NCI-H1105 treated with DMSO at 0.1 percent for 48 hours (cell line): ENCODE results near the gene GPX4.
"Not testable (repeated sequence)": the region's sequence is repeated elsewhere in the genome, so short reads cannot be mapped to it uniquely, and the experiment has no call there.

Experiments used
- DNase-seq: peaks from one replicate; lab custom pipeline; 2025; lab: John Stamatoyannopoulos, UW

Gene GPX4

GRCh38 chr19:1113986-1114483 lies 10.2 kb downstream of the GPX4 start:
- no peak for DNase-seq

DNA sequence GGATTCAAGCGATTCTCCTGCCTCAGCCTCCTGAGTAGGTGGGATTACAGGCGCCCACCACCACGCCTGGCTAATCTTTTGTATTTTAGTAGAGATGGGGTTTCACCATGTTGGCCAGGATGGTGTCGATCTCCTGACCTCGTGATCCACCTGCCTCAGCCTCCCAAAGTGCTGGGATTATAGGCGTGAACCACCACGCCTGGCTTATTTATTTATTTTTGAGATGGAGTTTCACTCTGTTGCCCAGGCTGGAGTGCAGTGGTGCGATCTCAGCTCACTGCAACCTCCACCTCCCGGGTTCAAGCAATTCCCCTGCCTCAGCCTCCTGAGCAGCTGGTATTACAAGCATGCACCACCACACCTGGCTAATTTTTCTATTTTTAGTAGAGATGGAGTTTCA lies 10.9 kb downstream of the GPX4 start:
- DNase-seq = not testable (repeated sequence)

- no peak for DNase-seq
Measured at GRCh38 chr19:1115646-1116420, 12.0 kb downstream of the GPX4 start.

GRCh38 chr19:1116726-1117581 lies 13.2 kb downstream of the GPX4 start:
- no peak for DNase-seq

DNA sequence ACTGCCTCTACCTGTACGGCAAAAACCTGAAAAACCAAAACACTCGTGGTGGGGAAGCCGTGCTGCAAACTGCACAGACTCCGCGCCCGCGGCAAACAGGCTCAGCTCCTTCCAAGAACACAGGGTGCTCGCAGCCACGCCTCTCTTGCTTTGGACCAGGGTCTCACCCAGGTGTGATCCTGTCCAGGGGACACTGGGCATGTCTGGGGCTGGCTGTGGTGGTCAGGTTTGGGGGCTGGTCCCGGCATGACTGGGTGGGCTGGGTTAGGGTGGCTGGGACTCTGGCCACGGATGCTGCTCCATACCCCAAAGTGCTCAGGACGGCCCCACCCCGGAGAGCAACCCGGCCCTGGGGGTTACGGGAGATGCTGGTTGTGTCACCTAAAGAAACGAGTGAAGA lies 13.9 kb downstream of the GPX4 start:
- no peak for DNase-seq

DNA sequence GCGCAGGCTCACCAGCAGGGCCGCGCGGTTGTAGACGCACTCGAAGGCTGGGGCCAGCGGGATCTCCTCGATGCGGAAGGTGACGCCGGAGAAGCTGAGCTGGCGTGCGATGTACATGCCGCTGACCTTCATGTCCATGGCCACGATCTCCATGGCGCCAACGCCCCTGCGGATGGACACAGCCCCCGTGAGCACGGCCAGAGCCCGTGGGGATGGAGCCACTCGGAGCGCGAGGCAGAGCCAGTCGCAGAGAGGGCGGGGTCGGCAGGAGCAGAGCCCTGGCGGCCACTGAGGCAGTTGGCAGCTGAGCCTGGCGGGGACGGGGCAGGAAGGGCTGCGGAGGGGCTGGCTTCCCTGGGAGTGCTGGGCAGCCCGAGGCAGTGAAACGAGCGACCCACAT lies 15.2 kb downstream of the GPX4 start:
- no peak for DNase-seq

- DNase-seq = no peak
Measured at GRCh38 chr19:1119475-1120217, 15.9 kb downstream of the GPX4 start.

GRCh38 chr19:1121395-1121794 lies 17.6 kb downstream of the GPX4 start:
- DNase-seq = no peak

DNA sequence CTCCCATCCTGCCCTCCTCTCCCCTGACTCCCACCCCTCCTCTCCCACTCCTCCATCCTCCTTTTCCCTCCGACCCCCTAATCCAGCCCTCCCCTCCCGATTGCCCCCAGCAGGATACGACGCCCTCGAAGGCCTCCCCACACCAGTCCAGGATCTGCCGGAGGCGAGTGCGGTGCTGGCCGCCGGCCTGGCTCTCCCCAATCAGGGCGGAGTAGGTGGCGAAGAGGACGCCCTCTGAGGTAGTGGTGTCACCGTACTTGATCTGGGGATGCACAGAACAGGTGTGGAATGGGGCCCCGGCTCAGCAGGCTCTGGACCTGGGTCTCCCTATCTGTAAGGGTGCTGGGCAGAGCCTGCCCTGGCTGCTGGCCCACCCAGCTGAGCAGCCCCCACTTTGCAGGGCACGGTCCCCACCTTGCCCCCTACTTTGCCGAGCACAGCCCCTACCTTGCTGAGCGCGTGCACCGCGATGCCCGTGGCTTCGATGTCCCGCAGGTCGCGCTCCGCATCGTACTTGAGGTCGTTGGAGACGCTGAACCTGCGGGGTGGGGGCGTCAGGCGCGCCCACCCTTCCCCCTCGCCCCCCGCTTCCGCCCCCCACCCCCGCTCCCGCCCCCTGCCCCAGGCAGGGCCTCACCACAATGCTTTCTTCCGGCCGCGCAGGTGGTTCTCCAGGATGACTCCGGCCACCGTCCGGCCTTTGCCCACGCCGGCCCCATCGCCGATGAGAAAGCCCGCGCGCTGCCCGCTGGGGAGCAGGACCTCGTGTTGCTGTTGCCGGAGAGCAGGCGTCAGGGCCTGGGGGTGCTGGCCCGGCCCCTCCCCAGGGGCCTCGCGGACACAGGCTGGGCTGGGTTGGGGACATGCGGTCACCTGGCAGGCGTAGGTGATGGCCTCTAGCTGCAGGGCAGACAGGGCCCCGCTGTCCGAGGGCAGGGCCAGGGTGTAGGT lies 18.5 kb downstream of the GPX4 start:
- DNase-seq = no peak

GRCh38 chr19:1122972-1123363 lies 19.2 kb downstream of the GPX4 start:
- DNase-seq = no peak

DNA sequence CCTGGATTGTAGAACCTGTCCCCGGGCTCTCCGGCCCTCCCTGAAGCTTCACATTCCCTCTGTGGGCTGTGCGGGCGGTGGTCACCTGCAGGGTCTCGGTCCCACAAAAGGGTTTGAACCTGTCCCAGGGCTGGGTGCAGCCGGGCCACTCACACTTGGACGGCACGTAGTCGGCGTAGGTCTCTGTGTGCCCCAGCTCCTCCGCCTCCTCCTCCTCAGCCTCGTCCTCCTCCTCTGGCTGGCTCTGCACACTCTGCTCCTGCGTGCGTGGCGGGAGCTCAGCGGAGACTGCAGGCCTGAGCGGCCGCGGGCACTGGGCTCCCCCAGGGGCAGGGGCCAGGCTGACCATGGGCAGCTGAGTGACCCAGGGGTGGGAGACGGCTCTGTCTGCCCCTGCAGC lies 19.6 kb downstream of the GPX4 start:
- DNase-seq = no peak

- DNase-seq = no peak
Measured at GRCh38 chr19:1123885-1124677, 20.3 kb downstream of the GPX4 start.

- no peak for DNase-seq
Measured at GRCh38 chr19:1125601-1126467, 22.0 kb downstream of the GPX4 start.

GRCh38 chr19:1126984-1127760 lies 23.4 kb downstream of the GPX4 start:
- no peak for DNase-seq

DNA sequence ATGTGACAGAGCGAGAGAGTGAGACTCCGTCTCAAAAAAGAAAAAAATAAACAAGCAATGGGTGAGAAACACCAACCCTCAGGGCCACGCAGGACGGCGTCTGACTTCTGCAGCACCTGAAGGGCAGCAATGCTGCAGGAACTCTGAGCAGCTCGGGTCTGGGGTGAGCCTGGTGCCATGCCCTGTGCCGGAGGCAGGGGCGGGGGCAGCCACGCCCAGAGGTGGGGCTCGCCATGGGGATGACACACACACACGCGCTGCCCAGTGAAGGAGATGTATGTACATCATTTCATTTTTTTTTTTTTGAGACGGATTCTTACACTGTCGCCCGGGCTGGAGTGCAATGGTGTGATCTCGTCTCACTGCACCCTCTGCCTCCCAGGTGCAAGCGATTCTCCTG lies 24.3 kb downstream of the GPX4 start:
- no peak for DNase-seq

DNA sequence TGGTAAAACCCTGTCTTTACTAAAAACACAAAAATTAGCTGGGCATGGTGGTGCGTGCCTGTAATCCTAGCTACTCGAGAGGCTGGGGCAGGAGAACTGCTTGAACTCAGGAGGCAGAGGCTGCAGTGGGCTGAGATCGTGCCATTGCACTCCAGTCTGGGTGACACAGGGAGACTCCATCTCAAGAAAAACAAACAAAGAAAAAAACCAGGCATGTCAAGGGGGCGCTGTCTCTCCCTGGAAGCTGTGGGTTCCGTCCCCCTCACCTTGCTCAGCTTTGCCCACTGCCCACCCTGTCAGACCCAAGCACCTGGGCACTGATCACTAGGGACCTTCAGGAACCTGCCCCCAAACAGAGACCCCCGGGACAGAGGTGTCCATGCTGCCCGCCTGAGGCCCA lies 25.3 kb downstream of the GPX4 start:
- not testable (repeated sequence) for DNase-seq

GRCh38 chr19:1129535-1129934 lies 25.7 kb downstream of the GPX4 start:
- no peak for DNase-seq
